ENCODE results near the gene SYT5. TPM values are rescaled to one million over a fixed set of nuclear protein-coding genes. Genes with fewer than 3 reads are reported as not detected.

The SYT5 gene
- total RNA-seq, 2 experiments from 2014 or later = 0.84 TPM; not detected in 1

- DNase-seq (ENCODE audit: low spot score) = no peak
- H3K27ac ChIP-seq (ENCODE audit: low read depth, low read length, poor library complexity, severe bottlenecking) = no peak overlapping the region
- CTCF ChIA-PET (ENCODE audit: unreplicated experiment) = no interaction called here
Measured at GRCh38 chr19:55198651-55199050, 18.6 kb upstream of the SYT5 start.

GRCh38 chr19:55197528-55197927 lies 17.4 kb upstream of the SYT5 start:
- ChIA-PET CTCF (ENCODE audit: unreplicated experiment) (no interaction called here), POLR2A (interaction anchor here (0.6 kb wide), 1 partner anchor 138 kb away, joined by 3 read pairs; no protein-coding TSS in a partner anchor)
- no peaks in the 10 kb centered on the region for H4K20me1 ChIP-seq (ENCODE audit: insufficient read depth, low read length)
- no peaks in the 10 kb centered on the region for H3K36me3 ChIP-seq (ENCODE audit: insufficient read depth, low read length)
- no peaks in the 10 kb centered on the region for H3K4me1 ChIP-seq (ENCODE audit: insufficient read depth, low read length, poor library complexity, severe bottlenecking)
- TF ChIP-seq EZH2phosphoT487 (IDR thresholded peaks at IDR 0.05; ENCODE audit: borderline replicate concordance, low read depth, low read length) = no peak
- TF ChIP-seq, protein P1, sequence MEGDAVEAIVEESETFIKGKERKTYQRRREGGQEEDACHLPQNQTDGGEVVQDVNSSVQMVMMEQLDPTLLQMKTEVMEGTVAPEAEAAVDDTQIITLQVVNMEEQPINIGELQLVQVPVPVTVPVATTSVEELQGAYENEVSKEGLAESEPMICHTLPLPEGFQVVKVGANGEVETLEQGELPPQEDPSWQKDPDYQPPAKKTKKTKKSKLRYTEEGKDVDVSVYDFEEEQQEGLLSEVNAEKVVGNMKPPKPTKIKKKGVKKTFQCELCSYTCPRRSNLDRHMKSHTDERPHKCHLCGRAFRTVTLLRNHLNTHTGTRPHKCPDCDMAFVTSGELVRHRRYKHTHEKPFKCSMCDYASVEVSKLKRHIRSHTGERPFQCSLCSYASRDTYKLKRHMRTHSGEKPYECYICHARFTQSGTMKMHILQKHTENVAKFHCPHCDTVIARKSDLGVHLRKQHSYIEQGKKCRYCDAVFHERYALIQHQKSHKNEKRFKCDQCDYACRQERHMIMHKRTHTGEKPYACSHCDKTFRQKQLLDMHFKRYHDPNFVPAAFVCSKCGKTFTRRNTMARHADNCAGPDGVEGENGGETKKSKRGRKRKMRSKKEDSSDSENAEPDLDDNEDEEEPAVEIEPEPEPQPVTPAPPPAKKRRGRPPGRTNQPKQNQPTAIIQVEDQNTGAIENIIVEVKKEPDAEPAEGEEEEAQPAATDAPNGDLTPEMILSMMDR (conservative IDR thresholded peaks at IDR 0.05; ENCODE audit: low read length) = no peak
- BruUV-seq (replicated peaks) = no TSS peak
- H3K9me3 ChIP-seq (ENCODE audit: low read length) = no peaks in the 10 kb centered on the region
- H3K27ac ChIP-seq (ENCODE audit: low read depth, low read length, poor library complexity, severe bottlenecking) = no peak overlapping the region
- H3K4me3 ChIP-seq (ENCODE audit: low read depth, low read length, poor library complexity, severe bottlenecking) = no peak overlapping the region
- no peaks in the 10 kb centered on the region for H3K9me2 ChIP-seq (ENCODE audit: insufficient read depth, low read length)
- intact Hi-C loops (cut with micrococcal nuclease; ENCODE audit: unreplicated experiment) = no loop called here
- DNase-seq (ENCODE audit: low spot score) = peak; percentile 62
- no peak overlapping the region for H3K4me2 ChIP-seq (ENCODE audit: low read length)
- no peaks in the 10 kb centered on the region for H3K79me2 ChIP-seq (ENCODE audit: insufficient read depth, low read depth, low read length)
- no peak overlapping the region for H2AFZ ChIP-seq (ENCODE audit: low read length)

More at GRCh38 chr19:55198651-55199050, 18.6 kb upstream of the SYT5 start:
- Histone ChIP-seq H2AFZ (ENCODE audit: low read length) (no peak overlapping the region), H3K9me2 (ENCODE audit: insufficient read depth, low read length) (no peaks in the 10 kb centered on the region), H3K4me2 (ENCODE audit: low read length) (no peak overlapping the region), H3K4me3 (ENCODE audit: low read depth, low read length, poor library complexity, severe bottlenecking) (no peak overlapping the region), H4K20me1 (ENCODE audit: insufficient read depth, low read length) (no peaks in the 10 kb centered on the region), H3K4me1 (ENCODE audit: insufficient read depth, low read length, poor library complexity, severe bottlenecking) (no peaks in the 10 kb centered on the region), H3K79me2 (ENCODE audit: insufficient read depth, low read depth, low read length) (no peaks in the 10 kb centered on the region), H3K36me3 (ENCODE audit: insufficient read depth, low read length) (no peaks in the 10 kb centered on the region), H3K9me3 (ENCODE audit: low read length) (no peaks in the 10 kb centered on the region)
- TF ChIP-seq EZH2phosphoT487 (IDR thresholded peaks at IDR 0.05; ENCODE audit: borderline replicate concordance, low read depth, low read length) = no peak
- TF ChIP-seq, protein P1 (conservative IDR thresholded peaks at IDR 0.05; ENCODE audit: low read length) = no peak
- BruUV-seq (replicated peaks) = no TSS peak
- intact Hi-C loops (cut with micrococcal nuclease; ENCODE audit: unreplicated experiment) = no loop called here
- POLR2A ChIA-PET = interaction anchor here (0.6 kb wide), 1 partner anchor 1030 kb away, joined by 5 read pairs; no protein-coding TSS in a partner anchor

DNA sequence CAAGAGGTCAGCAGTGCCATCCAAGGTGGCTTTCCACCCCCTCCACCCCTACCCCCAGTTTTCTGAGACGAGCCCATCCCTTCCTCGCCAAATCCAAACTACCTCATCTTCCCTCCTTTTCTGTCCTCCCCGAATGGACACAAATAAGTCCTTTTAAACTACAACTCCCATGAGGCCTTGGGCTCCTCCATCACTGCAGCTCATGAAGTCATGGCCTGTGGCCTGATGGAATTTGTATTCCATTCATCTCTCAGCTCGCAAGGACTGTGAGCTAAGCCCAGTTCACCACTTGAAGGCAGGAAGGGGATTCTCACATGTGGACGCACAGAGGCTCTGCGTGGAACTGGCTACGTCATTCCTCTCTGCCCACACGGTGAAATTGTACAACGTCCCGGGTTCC lies 16.7 kb upstream of the SYT5 start:
- intact Hi-C loops (cut with micrococcal nuclease; ENCODE audit: unreplicated experiment) = no loop called here
- no TSS peak for BruUV-seq (replicated peaks)
- CTCF ChIA-PET (ENCODE audit: unreplicated experiment) = no interaction called here

More for the DNA sequence above, 16.7 kb upstream of the SYT5 start:
- Histone ChIP-seq H2AFZ (ENCODE audit: low read length) (no peak overlapping the region; the same call in 1 of the 2 replicates), H3K4me2 (ENCODE audit: low read length) (no peak overlapping the region), H3K9me3 (ENCODE audit: low read length) (no peaks in the 10 kb centered on the region), H4K20me1 (ENCODE audit: insufficient read depth, low read length) (no peaks in the 10 kb centered on the region), H3K27ac (ENCODE audit: low read depth, low read length, poor library complexity, severe bottlenecking) (no peak overlapping the region), H3K9me2 (ENCODE audit: insufficient read depth, low read length) (no peaks in the 10 kb centered on the region), H3K4me3 (ENCODE audit: low read depth, low read length, poor library complexity, severe bottlenecking) (no peak overlapping the region), H3K79me2 (ENCODE audit: insufficient read depth, low read depth, low read length) (no peaks in the 10 kb centered on the region), H3K36me3 (ENCODE audit: insufficient read depth, low read length) (no peaks in the 10 kb centered on the region), H3K4me1 (ENCODE audit: insufficient read depth, low read length, poor library complexity, severe bottlenecking) (no peaks in the 10 kb centered on the region)
- no peak for TF ChIP-seq EZH2phosphoT487 (IDR thresholded peaks at IDR 0.05; ENCODE audit: borderline replicate concordance, low read depth, low read length)
- TF ChIP-seq, protein P1 (conservative IDR thresholded peaks at IDR 0.05; ENCODE audit: low read length) = no peak
- POLR2A ChIA-PET = no interaction called here
- DNase-seq (ENCODE audit: low spot score) = peak; percentile 41

Measured in OCI-LY7 (cell line).